Endothelial cell of umbilical vein (primary cell): ENCODE data around the gene PSMC1. TPM values are rescaled to one million over a fixed set of nuclear protein-coding genes. Genes with fewer than 3 reads are reported as not detected.

Experiments used
- BruUV-seq: library from RNA; stranded (reverse); fragments of 400-500 nt; replicated peaks from 2 replicates; lab custom pipeline; 2021; lab: Mats Ljungman, UMichigan
- CTCF ChIA-PET: fragments of 300-600, 350-600 bp; sonication (Branson Sonifier 250); formaldehyde crosslinking; loops from one replicate; lab custom pipeline; 2021; ENCODE audit warnings: antibody characterized with exemption, inconsistent platforms; lab: Charles Lee
- POLR2A ChIA-PET: fragments of 300-600, 350-600 bp; sonication (Branson Sonifier 250); formaldehyde crosslinking; loops from one replicate; lab custom pipeline; 2021; ENCODE audit warnings: antibody characterized with exemption, inconsistent platforms; lab: Charles Lee
- DNase-seq: peaks from one replicate; pipeline ENCODE4 v3.0.0-alpha.2; 2011; ENCODE audit warnings: low read depth, low spot score
- FAIRE-seq: peaks from 2 replicates; lab custom pipeline; 2011; peaks lifted over from hg19 to GRCh38; lab: Jason Lieb, UNC
- H2AFZ ChIP-seq: 2 replicates; pipeline ENCODE4 v1.6.0; 2012; ENCODE audit warnings: low read depth, low read length, control low read depth, inconsistent platforms
- H3K27ac ChIP-seq: 2 replicates; pipeline ENCODE4 v1.5.1; 2011; ENCODE audit warnings: low read depth, mild to moderate bottlenecking, control low read depth, low read length, moderate library complexity; ENCODE audit not compliant: insufficient read depth
- H3K27me3 ChIP-seq, 2 experiments: 2 replicates each; pipeline versions ENCODE4 v1.6.0 to v1.6.1; 2011; ENCODE audit warnings: low read length in 2 of 2, mixed read lengths in 1 of 2; ENCODE audit not compliant: control insufficient read depth in 2 of 2, insufficient read depth in 2 of 2
- H3K36me3 ChIP-seq, 2 experiments: 2 replicates in 1 of 2; 3 replicates in 1 of 2; pipeline ENCODE4 v1.5.1; 2011; ENCODE audit warnings: low read length in 2 of 2, mild to moderate bottlenecking in 1 of 2, moderate library complexity in 1 of 2; ENCODE audit not compliant: control insufficient read depth in 2 of 2, insufficient read depth in 2 of 2; ENCODE audit errors: extremely low read depth in 1 of 2
- H3K4me1 ChIP-seq: 3 replicates; pipeline ENCODE4 v1.5.1; 2011; ENCODE audit warnings: mild to moderate bottlenecking, low read length; ENCODE audit not compliant: control insufficient read depth, insufficient read depth; ENCODE audit errors: extremely low read depth
- H3K4me2 ChIP-seq: 2 replicates; pipeline ENCODE4 v1.6.1; 2011; ENCODE audit warnings: low read length, control low read depth, mixed read lengths; ENCODE audit not compliant: insufficient read depth
- H3K4me3 ChIP-seq, 3 experiments: fragments of 200-600 bp in 1 of 3; sonication (generic), shearing (Covaris generic) in 1 of 3; replicated peaks in 1 of 3; 2 replicates each; pipeline ENCODE4 v1.5.1; 2011 to 2016; ENCODE audit warnings: control low read depth in 3 of 3, low read length in 3 of 3, mild to moderate bottlenecking in 2 of 3, inconsistent platforms in 1 of 3, low read depth in 1 of 3, moderate library complexity in 1 of 3; ENCODE audit not compliant: insufficient read depth in 1 of 3
- H3K79me2 ChIP-seq: 2 replicates; pipeline ENCODE4 v1.6.0; 2012; ENCODE audit warnings: low read length, inconsistent platforms; ENCODE audit not compliant: control insufficient read depth, insufficient read depth
- H3K9ac ChIP-seq: replicated peaks from 2 replicates; pipeline ENCODE3; 2011; ENCODE audit warnings: low read length, control low read depth; ENCODE audit not compliant: insufficient read depth; ENCODE audit errors: extremely low read depth
- H3K9me1 ChIP-seq: replicated peaks from 3 replicates; pipeline ENCODE4 v1.6.0; 2011; ENCODE audit warnings: mild to moderate bottlenecking, low read length; ENCODE audit not compliant: control insufficient read depth, insufficient read depth; ENCODE audit errors: extremely low read depth
- H3K9me3 ChIP-seq: replicated peaks from 2 replicates; pipeline ENCODE4 v1.5.1; 2012; ENCODE audit warnings: low read length, inconsistent platforms; ENCODE audit not compliant: control insufficient read depth, insufficient read depth
- H4K20me1 ChIP-seq: replicated peaks from 2 replicates; pipeline ENCODE3; 2011; ENCODE audit warnings: mild to moderate bottlenecking, low read length; ENCODE audit not compliant: control insufficient read depth, insufficient read depth; ENCODE audit errors: extremely low read depth
- EZH2 ChIP-seq: IDR thresholded peaks from 2 replicates; pipeline ENCODE4 v1.6.1; 2012; ENCODE audit warnings: borderline replicate concordance, low read depth, mild to moderate bottlenecking, moderate library complexity, low read length, inconsistent platforms; ENCODE audit not compliant: severe bottlenecking
- FOS ChIP-seq: IDR thresholded peaks from 2 replicates; pipeline ENCODE4 v1.6.1; 2011; ENCODE audit warnings: mild to moderate bottlenecking, low read length, moderate library complexity, borderline replicate concordance; ENCODE audit not compliant: insufficient read depth
- GATA2 ChIP-seq: IDR thresholded peaks from 2 replicates; pipeline ENCODE4 v1.7.0; 2011; ENCODE audit warnings: low read depth, mild to moderate bottlenecking, moderate library complexity, mixed read lengths, low read length; ENCODE audit not compliant: insufficient read length, insufficient read depth
- JUN ChIP-seq: IDR thresholded peaks from 2 replicates; pipeline ENCODE4 v1.6.1; 2011; ENCODE audit warnings: borderline replicate concordance, low read depth; ENCODE audit not compliant: insufficient read length, insufficient read depth
- MAX ChIP-seq: IDR thresholded peaks from 2 replicates; pipeline ENCODE4 v1.6.1; 2011; ENCODE audit not compliant: insufficient read depth, insufficient read length
- MYC ChIP-seq: IDR thresholded peaks from one replicate; pipeline ENCODE4 v1.6.1; 2011; ENCODE audit warnings: mild to moderate bottlenecking, low read depth, low read length
- POLR2A ChIP-seq: IDR thresholded peaks from 2 replicates; pipeline ENCODE4 v1.6.1; 2012; ENCODE audit warnings: low read depth, mild to moderate bottlenecking, control low read depth, low read length
- POLR2AphosphoS5 ChIP-seq: IDR thresholded peaks from 2 replicates; pipeline ENCODE4 v1.6.1; 2012; ENCODE audit warnings: low read depth, mild to moderate bottlenecking, control low read depth, low read length, moderate library complexity; ENCODE audit not compliant: insufficient read depth
- dilution Hi-C: fragments of 300-500 bp; cut with MboI; formaldehyde crosslinking; loops from one replicate; pipeline ENCODE4 v1.15.0; 2019; ENCODE audit warnings: low sequenced_read_pairs; ENCODE audit not compliant: extremely low pct_ligation_motif_present
- intact Hi-C: fragments of 100-400 bp; cut with micrococcal nuclease; formaldehyde crosslinking; loops from one replicate; pipeline ENCODE4 v1.10.0; 2022
- polyA plus RNA-seq, 4 experiments: library from polyadenylated mRNA; depleted of rRNA in 3 of 4; stranded (reverse) in 3 of 4; unstranded in 1 of 4; fragments of >200 nt; gene quantifications; 2 replicates each; pipeline versions ENCODE4 v1.2.1 to v1.2.3, GENCODE V29; 2011 to 2012; ENCODE audit warnings: missing spikeins in 1 of 4
- total RNA-seq: library from RNA; stranded (reverse); gene quantifications from 2 replicates; pipeline ENCODE4 v1.2.3, GENCODE V29; 2021
- TF ChIP-seq, protein P1 (sequence below), 2 donors: IDR thresholded peaks; 1 replicate in 1 of 2; 2 replicates in 1 of 2; pipeline ENCODE4 v1.5.1; 2011; ENCODE audit warnings: low read length in 2 of 2, mild to moderate bottlenecking in 2 of 2, moderate library complexity in 2 of 2, control low read depth in 1 of 2, inconsistent platforms in 1 of 2, low read depth in 1 of 2; ENCODE audit not compliant: insufficient read depth in 1 of 2; ENCODE audit errors: extremely low read depth in 1 of 2

The PSMC1 gene
- total and polyA plus RNA-seq, 2 donors (not counting 3 experiments of a cell fraction or from before 2014, with no cell fraction given): 77.4 to 129 TPM

GRCh38 chr14:90300611-90301047, 44.3 kb downstream of the PSMC1 start:
- Histone ChIP-seq H3K9ac (no peak overlapping the region), H3K4me3 (no peak overlapping the region), H3K27me3 (no peaks in the 10 kb centered on the region), H3K36me3 (peaks cover 3 to 12% of the 10 kb centered on the region in 2 experiments), H4K20me1 (no peaks in the 10 kb centered on the region), H3K27ac (no peak overlapping the region), H3K4me1 (no peaks in the 10 kb centered on the region), H3K9me1 (no peaks in the 10 kb centered on the region), H3K9me3 (no peaks in the 10 kb centered on the region), H3K79me2 (no peaks in the 10 kb centered on the region), H3K4me2 (no peak overlapping the region), H2AFZ (no peak overlapping the region)
- no peak for DNase-seq
- CTCF ChIA-PET: interaction anchor here (1.2 to 4.0 kb wide), 10 partner anchors 11 to 503 kb away, joined by 3 to 108 read pairs (median 10); no protein-coding TSS in a partner anchor
- FAIRE-seq: no peak
- BruUV-seq: no TSS peak
- intact Hi-C loops (loop anchor here (1.0 to 5.0 kb wide), 6 partner anchors 82 to 517 kb away; partner anchors contain the start of genes CALM1 and TTC7B), dilution Hi-C loops (no loop called here)
- TF ChIP-seq MAX (no peak), POLR2A (no peak), EZH2 (no peak), JUN (no peak), MYC (no peak), FOS (no peak), GATA2 (no peak), POLR2AphosphoS5 (no peak)
- TF ChIP-seq, protein P1, sequence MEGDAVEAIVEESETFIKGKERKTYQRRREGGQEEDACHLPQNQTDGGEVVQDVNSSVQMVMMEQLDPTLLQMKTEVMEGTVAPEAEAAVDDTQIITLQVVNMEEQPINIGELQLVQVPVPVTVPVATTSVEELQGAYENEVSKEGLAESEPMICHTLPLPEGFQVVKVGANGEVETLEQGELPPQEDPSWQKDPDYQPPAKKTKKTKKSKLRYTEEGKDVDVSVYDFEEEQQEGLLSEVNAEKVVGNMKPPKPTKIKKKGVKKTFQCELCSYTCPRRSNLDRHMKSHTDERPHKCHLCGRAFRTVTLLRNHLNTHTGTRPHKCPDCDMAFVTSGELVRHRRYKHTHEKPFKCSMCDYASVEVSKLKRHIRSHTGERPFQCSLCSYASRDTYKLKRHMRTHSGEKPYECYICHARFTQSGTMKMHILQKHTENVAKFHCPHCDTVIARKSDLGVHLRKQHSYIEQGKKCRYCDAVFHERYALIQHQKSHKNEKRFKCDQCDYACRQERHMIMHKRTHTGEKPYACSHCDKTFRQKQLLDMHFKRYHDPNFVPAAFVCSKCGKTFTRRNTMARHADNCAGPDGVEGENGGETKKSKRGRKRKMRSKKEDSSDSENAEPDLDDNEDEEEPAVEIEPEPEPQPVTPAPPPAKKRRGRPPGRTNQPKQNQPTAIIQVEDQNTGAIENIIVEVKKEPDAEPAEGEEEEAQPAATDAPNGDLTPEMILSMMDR (IDR thresholded peaks at IDR 0.05; ENCODE audit: extremely low read depth in 1 of 2, insufficient read depth in 1 of 2, low read depth in 1 of 2, low read length in 2 of 2): no peak
- POLR2A ChIA-PET: no interaction called here
